Nephron progenitor cell (in vitro differentiated cells): Measurements from ENCODE around the gene SNTG2.
A peak's percentile ranks its signal among the peaks of the same experiment; 100 is the strongest.

Source experiments
- DNase-seq: peaks from one replicate; pipeline ENCODE4 v3.0.0; 2021
- H3K27ac Mint-ChIP-seq: 2 replicates; pipeline ENCODE4 v1.8.0; 2021; ENCODE audit warnings: mild to moderate bottlenecking, moderate library complexity, mixed read lengths
- H3K27me3 Mint-ChIP-seq: 2 replicates; pipeline ENCODE4 v1.8.0; 2021; ENCODE audit warnings: mild to moderate bottlenecking, low read depth, mixed read lengths; ENCODE audit not compliant: poor library complexity
- H3K36me3 Mint-ChIP-seq: 2 replicates; pipeline ENCODE4 v1.8.0; 2021; ENCODE audit warnings: low read depth, mixed read lengths
- H3K4me1 Mint-ChIP-seq: 2 replicates; pipeline ENCODE4 v1.8.0; 2021; ENCODE audit warnings: mixed read lengths
- H3K4me3 Mint-ChIP-seq: 2 replicates; pipeline ENCODE4 v1.8.0; 2021; ENCODE audit warnings: mild to moderate bottlenecking, moderate library complexity, mixed read lengths
- H3K9me3 Mint-ChIP-seq: 2 replicates; pipeline ENCODE4 v1.8.0; 2021; ENCODE audit warnings: mild to moderate bottlenecking, moderate library complexity, mixed read lengths
- TF ChIP-seq, protein P1 (sequence below): fragments of 200-600 bp; sonication (generic); IDR thresholded peaks from 2 replicates; pipeline ENCODE4 v1.5.0; 2021; ENCODE audit warnings: antibody characterized with exemption

Gene SNTG2

DNA sequence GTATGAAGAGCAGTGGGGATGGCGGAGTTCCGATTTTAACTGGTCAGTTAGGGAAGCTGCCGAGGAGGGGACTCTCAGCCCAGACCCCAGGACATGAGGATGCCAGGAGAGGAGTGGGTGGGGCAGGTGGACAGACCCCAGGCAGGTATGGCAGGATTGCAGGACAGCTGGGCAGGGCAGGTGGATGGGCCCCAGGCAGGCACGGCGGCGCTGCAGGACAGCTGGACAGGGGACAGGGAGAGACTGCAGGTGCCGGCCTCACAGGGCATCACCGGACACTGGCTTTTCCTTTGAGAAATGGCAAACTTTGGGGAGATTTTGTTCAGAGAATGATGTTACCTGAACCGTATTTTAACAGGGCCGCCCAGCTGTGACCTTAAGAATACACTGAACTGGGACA is 127.7 kb downstream of the SNTG2 start:
- H3K36me3 Mint-ChIP-seq = no peaks in the 10 kb centered on the region
- no peak for DNase-seq
- peak overlapping the region; percentile 39 for H3K27ac Mint-ChIP-seq
- no peaks in the 10 kb centered on the region for H3K27me3 Mint-ChIP-seq
- H3K4me3 Mint-ChIP-seq = peak overlapping the region; percentile 44
- no peaks in the 10 kb centered on the region for H3K9me3 Mint-ChIP-seq
- peaks cover 79% of the 10 kb centered on the region for H3K4me1 Mint-ChIP-seq
- TF ChIP-seq, protein P1, sequence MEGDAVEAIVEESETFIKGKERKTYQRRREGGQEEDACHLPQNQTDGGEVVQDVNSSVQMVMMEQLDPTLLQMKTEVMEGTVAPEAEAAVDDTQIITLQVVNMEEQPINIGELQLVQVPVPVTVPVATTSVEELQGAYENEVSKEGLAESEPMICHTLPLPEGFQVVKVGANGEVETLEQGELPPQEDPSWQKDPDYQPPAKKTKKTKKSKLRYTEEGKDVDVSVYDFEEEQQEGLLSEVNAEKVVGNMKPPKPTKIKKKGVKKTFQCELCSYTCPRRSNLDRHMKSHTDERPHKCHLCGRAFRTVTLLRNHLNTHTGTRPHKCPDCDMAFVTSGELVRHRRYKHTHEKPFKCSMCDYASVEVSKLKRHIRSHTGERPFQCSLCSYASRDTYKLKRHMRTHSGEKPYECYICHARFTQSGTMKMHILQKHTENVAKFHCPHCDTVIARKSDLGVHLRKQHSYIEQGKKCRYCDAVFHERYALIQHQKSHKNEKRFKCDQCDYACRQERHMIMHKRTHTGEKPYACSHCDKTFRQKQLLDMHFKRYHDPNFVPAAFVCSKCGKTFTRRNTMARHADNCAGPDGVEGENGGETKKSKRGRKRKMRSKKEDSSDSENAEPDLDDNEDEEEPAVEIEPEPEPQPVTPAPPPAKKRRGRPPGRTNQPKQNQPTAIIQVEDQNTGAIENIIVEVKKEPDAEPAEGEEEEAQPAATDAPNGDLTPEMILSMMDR = no peak

DNA sequence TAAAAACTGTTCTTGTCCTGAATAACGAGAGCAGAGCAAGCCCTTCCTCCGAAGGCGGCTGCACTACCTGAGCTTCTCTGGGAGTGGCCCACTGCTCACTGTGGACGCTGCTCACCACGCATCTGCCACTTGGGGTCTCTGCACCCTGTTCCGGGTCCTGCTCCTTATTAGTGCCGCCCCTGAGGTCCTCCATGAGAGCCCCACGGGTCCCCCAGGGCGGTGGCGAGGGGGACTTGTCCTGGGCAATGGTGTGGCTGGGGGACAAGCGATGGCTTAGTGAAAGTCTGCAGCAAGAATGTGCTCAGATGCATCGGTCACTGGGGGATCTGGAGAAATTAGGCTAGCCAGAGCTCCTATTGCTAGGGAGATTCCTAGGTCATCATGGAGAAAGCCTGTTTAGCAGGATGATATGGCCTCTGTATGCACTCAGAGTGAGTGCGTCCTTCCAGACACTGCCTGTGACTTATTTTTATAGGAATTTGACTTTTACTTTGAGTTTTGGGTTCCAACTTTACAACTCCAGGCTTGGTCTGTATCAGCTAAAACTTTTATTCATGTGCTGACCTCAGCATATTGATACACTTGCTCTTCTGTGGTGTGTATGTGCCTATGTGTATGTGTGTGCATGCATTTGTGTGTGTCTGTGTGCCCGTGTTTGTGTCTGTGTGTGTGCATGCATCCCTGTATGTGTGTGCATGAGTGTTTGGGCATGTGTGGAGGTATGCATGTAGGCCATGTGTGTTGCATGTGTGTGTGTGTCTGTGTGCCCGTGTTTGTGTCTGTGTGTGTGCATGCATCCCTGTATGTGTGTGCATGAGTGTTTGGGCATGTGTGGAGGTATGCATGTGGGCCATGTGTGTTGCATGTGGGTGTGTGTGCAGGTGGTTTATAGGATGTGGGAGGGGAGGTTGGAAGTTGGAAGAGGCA is 129.5 kb downstream of the SNTG2 start:
- peaks cover 76% of the 10 kb centered on the region for H3K4me1 Mint-ChIP-seq
- H3K9me3 Mint-ChIP-seq = peaks cover 3% of the 10 kb centered on the region
- no peak overlapping the region for H3K4me3 Mint-ChIP-seq
- TF ChIP-seq, protein P1 = no peak
- H3K36me3 Mint-ChIP-seq = no peaks in the 10 kb centered on the region
- H3K27ac Mint-ChIP-seq = no peak overlapping the region
- no peak for DNase-seq
- H3K27me3 Mint-ChIP-seq = peaks cover 3% of the 10 kb centered on the region

DNA sequence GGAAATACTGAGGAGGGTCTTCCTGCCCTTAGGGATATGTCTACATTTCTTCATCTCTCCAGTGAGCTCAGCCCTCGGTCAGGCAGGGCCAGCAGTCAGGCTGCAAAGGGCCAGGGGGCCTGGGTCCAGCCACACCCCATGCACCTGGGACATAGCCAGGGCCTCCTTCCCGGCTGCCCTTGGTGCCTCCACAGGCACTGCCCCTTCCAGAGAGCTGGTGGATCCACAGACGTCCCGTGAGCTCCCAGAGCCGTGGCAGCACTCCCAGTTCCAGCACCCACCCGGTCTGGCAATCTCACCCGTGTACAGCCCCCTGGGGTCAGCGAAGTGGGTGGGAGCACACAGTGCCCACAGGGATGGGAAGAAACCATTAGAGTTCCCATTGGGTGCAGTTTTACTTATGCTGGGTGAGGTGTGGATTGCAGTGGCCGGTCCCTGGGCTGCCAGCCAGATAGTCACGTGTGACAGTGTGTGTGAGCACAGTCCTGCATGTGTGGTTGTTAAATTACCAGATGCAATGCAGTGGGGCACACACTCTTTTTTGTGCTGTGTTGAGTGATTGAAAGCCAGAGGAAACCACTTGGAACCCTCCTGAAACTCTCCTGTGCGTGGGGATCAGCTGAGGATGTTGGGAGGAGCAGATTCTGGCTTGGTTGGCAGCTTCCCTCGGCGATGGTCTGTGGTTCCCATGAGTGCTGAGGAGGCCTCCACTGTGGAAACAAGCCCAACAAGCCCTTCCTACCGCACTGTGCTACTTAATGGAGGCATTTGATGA is 131.0 kb downstream of the SNTG2 start:
- Mint-ChIP-seq H3K27ac (no peak overlapping the region), H3K4me3 (no peak overlapping the region), H3K9me3 (peaks cover 3% of the 10 kb centered on the region), H3K36me3 (no peaks in the 10 kb centered on the region), H3K4me1 (peaks cover 63% of the 10 kb centered on the region), H3K27me3 (peaks cover 3% of the 10 kb centered on the region)
- no peak for DNase-seq
- TF ChIP-seq, protein P1 = no peak

DNA sequence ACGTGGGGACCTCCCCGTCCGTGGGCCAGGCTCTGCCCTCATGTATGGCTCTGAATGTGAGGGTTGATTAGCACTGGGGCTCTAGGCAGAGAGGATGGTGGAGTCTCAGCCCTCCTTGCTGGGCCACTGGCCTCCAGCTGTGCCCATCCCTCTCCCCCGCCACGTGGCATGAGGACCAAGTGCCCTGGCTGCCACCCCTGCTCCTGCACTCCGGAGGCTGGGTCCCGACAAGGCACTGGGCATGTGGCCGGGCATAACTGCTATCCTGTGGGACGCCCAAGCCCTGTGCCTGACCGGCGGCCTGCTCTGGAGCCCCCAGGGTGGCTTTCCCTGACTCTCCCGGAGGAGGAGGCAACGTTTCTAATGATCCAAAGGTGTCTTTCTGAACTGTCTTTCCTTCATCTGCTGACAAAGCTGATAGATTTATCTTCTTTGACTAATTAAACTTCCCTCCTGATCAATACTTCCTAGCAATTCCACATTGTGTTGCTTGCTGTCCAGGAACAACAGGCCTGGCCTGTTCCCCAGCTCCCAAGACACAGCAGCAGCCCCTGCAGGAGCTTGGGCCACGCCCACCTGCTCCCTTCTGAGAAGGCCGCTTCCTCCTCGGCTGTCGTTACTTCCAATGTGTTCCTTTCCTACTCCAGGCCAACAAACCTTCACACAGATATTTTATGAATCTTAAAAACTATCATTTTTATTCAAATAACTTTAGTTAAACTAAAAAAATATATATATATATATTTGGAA is 132.0 kb downstream of the SNTG2 start:
- Mint-ChIP-seq H3K4me3 (no peak overlapping the region), H3K27me3 (peaks cover 3% of the 10 kb centered on the region), H3K9me3 (peaks cover 3% of the 10 kb centered on the region), H3K27ac (peak overlapping the region; percentile 89), H3K36me3 (no peaks in the 10 kb centered on the region), H3K4me1 (peaks cover 55% of the 10 kb centered on the region)
- TF ChIP-seq, protein P1 = no peak
- DNase-seq = peak; percentile 36

DNA sequence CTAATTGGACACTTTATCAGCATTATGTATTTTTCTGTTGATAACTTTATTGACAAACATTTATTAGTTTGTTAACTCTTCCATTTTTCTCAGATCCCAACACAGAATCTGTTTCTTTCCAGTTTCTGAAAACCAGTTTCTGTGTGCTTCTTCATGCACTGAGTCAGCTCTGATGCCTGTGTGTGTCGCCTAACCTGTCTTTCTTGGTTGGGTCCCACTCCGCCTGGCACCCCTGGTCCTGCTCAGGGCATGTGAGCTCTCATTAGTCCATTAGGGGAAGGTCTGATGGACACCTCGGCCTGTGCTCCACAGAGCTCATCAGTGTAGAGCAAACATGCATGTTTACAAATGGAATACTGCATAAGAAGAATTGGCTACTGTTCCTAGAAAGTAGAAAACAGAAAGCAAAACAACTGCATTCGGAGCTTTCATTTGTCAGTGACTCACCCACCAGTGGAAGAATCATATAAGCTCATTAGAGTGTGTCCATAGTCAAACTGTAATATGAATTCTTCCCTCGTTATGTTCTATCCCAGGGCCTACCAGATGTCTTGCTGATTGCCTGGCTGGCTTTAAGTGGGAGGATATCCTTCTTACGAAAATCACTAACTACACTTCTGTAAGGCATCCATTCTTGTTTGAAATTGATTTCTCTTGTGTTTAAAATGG is 137.7 kb downstream of the SNTG2 start:
- TF ChIP-seq, protein P1 = no peak

More for the DNA sequence above, 137.7 kb downstream of the SNTG2 start:
- no peak for DNase-seq
- peaks cover 9% of the 10 kb centered on the region for H3K4me1 Mint-ChIP-seq
- peaks cover 3% of the 10 kb centered on the region for H3K27me3 Mint-ChIP-seq
- no peak overlapping the region for H3K4me3 Mint-ChIP-seq
- peaks cover 17% of the 10 kb centered on the region for H3K9me3 Mint-ChIP-seq
- no peak overlapping the region for H3K27ac Mint-ChIP-seq
- peaks cover 13% of the 10 kb centered on the region for H3K36me3 Mint-ChIP-seq
